Uterus (tissue), 2 donors: ENCODE data around the gene BTBD16.

Experiments
- POLR2A ChIP-seq, 2 donors: fragments of 450-650 bp; IDR thresholded peaks; one replicate each; pipeline ENCODE4 v1.6.1; 2016; ENCODE audit warnings: antibody characterized with exemption in 2 of 2, mild to moderate bottlenecking in 1 of 2, moderate library complexity in 1 of 2
- TF ChIP-seq, protein P1 (sequence below), 4 experiments: fragments of 200-600 bp in 2 of 4; fragments of 450-650 bp in 2 of 4; sonication (generic) in 2 of 4; IDR thresholded peaks; one replicate each; pipeline ENCODE4 v1.5.1; 2016 to 2019; ENCODE audit warnings: antibody characterized with exemption in 4 of 4, mild to moderate bottlenecking in 2 of 4, moderate library complexity in 1 of 4

- TF ChIP-seq, protein P1, sequence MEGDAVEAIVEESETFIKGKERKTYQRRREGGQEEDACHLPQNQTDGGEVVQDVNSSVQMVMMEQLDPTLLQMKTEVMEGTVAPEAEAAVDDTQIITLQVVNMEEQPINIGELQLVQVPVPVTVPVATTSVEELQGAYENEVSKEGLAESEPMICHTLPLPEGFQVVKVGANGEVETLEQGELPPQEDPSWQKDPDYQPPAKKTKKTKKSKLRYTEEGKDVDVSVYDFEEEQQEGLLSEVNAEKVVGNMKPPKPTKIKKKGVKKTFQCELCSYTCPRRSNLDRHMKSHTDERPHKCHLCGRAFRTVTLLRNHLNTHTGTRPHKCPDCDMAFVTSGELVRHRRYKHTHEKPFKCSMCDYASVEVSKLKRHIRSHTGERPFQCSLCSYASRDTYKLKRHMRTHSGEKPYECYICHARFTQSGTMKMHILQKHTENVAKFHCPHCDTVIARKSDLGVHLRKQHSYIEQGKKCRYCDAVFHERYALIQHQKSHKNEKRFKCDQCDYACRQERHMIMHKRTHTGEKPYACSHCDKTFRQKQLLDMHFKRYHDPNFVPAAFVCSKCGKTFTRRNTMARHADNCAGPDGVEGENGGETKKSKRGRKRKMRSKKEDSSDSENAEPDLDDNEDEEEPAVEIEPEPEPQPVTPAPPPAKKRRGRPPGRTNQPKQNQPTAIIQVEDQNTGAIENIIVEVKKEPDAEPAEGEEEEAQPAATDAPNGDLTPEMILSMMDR (IDR thresholded peaks at IDR 0.05) = no peak
- TF ChIP-seq POLR2A (IDR thresholded peaks at IDR 0.05) = no peak
These were observed 5.6 kb downstream of the BTBD16 start for GRCh38 chr10:122276611-122277208.
